HuH-7 (cell line): ENCODE data around the gene OCA2.
"Not testable (repeated sequence)": the region's sequence is repeated elsewhere in the genome, so short reads cannot be mapped to it uniquely, and the experiment has no call there.

Experiments used
- DNase-seq: peaks from one replicate; pipeline ENCODE4 v3.0.0; 2011; ENCODE audit warnings: low spot score

The OCA2 gene

DNA sequence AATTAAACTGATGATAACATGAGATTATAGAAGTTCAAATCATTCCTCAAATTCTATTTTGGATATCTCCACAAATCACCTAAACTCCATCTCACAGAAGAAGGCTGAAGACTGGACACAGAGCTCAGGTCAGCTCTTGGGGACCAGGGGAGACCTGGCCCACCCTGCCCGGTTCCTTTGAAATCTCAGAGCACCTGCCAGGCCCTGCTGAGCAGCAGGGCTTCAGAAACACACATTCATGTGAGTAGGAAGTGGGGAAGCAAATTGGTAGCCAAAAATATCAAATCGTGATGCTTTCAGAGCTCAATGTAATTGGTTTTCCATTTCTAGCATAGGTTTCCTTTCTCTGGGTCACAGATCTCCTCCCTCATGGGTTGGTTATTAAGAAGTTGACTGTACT lies 76.2 kb downstream of the OCA2 start:
- no peak for DNase-seq

DNA sequence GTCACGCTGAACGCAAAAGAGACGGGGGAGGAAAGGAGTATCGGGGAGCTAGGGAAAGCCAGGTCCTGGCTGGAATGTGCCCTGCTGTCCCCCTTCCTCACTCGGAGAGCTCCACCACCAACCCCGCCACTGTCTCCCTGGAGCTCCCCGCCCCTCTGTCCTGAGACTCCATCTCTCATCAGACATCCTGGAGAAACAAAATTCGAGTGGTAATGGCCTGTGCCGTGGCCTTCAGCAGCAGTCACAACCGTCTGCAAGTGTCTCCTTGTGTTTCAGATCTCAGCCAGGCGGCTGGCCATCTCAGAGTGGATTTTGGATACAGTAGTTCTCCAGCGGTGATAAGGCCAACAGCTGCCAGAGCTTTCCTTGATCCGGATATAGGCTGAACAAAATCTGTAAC lies 76.9 kb downstream of the OCA2 start:
- no peak for DNase-seq

DNA sequence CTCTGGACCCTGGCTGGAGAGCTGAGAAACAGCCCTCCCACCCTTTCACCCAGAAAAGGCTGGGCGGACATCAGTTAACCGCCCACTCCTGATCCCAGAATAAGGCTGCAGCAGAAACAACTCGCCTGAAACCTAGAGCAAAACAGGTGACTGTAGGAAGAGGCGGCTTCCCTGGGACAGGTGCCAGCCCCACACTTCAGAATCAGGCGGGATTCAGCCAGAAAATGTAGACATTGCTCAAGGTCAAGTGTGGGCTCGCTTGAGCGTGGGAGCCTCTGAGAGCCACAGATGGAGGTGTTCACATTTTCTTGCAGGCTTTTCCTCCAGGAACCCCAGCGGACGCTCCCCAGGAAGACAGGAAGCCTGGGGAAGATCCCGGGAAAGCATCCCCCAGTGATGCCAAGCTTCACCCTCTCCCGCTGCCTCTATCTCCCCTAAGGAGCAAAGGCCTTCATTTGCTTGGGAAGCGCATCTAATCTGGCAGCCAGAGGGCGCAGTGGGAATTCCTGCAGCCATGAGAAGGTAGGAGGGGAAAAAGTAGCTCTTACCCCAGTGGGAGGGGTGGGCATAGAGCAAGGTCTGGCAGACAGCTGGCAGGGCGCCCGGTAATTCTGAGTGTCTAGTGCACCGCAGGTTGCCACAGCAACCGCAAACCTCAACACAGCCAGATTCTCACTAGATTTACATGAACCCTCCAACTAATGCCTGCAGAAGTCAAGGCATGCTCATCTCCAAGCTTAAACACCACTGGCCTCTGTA lies 77.7 kb downstream of the OCA2 start:
- peak; percentile 65 for DNase-seq

DNA sequence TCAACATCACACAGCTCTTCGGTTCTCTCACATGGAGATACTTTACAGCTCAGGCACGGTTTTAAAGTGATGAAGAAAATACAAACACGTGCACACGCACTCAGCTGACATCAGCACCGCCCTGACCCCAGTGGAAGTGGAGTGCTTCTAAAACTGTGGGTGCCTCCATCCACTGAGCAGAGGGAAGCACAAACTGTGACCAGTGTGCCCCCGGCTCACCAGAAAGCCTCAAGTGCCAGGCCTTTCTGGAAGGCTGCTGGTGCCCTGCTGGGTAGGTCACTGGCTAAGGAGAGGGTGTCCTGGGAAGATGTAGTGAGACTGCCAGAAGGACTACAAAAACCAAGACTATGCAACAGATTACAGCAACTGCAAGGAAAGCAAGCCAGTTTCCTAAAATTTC lies 78.5 kb downstream of the OCA2 start:
- no peak for DNase-seq

DNA sequence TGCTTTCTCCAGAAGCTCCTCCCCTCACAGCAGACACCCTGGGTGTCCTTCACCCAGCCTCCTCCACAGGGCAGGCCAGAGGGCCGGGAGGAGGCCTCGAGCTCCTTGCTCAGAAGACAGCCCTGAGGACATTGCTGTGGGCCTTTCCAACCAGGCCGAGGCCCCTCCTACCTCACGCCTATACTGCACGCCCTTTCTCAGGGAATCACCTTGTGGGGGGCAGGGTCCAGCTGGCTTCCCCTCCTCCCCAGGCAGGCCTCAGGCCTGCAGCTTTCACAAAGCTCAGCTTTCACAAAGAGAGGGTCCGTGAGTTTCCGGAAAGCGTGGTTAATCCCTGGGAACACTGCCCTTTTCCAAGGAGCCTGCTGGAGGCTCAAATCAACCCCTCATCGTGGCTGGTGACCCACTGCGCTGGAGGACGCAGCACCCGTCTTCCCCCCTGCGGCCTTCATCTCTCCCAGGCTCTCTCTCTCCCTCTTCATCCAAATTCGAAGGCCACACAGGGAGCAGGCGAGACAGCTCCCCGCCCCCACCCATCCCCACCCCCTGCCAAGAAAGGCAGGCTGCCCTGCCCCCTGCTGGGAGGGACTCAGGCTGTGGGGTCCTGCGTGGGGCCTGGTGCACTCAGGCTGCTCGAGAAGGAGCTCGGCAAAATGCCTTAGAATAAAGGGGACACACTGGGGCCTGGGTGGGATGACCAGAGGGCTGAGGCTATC lies 79.4 kb downstream of the OCA2 start:
- DNase-seq: no peak

DNA sequence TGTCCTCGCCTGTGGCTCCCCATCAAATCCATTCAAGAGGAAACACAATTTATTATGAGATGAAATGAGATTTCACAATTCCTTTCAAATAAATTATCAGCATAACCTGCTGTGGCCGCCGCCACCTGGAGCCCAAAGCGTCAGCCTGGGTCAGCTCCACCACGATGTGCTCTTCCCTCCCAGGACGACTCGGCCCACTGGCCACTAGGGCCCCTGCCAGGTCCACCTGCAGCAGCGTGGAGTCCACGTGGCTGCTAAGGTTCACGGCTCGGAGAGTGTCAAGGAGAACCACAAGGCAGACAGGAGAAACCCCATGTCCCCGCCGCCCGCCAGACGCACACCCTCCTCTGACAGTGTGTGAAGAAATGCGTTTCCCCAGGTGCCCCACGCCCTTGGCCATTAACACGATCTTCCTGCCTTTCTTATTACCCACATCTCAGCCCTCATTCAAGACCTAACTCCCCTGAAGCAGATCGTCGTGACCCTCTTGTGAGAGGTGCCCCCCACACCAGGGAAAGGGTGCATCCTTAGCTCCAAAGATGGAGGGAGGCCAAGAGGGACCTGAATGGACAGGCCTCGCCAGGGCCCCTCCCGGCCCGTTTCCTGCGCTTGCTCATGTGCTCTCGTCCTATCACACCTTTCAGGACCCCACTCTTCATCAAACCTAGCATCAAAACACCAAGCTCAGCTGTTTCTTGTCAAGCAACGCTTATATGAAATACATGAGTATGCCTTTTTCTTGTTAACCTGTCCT lies 80.6 kb downstream of the OCA2 start:
- no peak for DNase-seq

DNA sequence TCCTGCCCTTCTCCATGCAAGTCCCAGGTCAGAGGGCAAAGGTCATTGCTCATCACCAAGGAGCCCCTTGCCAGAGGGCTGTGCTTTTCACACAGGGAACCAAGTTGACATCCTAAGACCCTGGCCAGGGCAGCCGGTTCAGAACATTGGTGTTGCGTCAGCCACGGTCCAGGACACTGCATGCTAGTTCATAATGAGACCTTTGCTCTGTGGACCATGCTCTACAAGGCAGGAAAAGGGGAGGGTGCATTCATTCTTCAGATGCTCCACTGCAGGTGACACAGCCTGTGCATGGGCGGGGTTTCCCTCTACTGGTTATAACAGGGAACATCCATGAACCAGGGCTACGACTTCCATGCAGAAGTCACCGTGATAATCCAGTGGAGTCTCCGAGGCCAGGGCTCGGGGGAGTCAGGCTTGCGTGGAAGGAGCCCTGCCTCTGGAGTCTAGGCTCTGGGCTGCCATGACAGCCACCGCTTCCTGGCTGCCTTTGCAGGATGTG lies 81.6 kb downstream of the OCA2 start:
- peak; percentile 31 for DNase-seq

DNA sequence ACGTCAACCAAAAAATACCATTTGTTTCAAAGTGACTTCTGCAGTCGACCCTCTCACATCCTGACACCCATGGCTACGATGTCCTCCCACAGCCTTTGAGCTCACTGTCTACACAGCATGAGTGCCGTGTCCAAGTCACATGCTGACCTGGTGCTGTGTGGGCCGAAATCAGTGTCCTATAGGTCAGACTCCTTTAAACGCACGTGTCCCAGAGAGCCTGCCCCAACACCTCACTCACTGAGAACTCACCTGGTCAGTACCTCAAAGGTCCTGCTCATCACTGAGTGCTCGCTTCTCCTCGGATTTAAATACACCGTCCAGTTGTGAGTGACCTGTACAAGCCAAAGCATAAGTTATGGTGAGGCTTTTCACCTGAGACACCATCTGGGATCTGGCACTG lies 83.3 kb downstream of the OCA2 start:
- no peak for DNase-seq

DNA sequence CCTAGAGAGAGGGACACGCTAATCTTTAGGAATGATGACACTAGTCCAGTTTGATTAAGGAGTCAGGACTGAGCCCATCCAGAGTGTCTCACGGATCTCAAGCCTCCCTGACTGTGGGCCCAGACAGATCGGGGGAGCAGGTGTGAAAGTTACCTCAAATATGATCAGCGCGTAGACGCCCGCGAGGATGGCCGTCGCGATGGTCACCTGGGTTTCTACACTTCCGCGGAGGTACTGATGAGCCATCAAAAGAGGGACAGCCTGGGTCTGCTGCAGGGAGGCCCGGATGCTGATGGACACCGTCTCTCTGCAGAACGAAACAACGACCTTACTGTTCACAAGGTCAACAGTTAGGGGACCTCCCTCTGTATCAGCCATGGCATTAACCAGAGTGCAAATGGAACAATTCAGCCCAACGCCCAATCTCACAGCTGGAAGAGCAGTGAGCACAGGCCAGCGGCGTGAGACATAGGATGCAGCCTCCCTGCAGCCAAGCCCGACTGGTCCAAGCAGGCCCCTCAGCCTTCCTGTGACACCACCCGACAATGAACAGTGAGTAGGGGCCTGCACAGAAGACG lies 84.4 kb downstream of the OCA2 start:
- no peak for DNase-seq

DNA sequence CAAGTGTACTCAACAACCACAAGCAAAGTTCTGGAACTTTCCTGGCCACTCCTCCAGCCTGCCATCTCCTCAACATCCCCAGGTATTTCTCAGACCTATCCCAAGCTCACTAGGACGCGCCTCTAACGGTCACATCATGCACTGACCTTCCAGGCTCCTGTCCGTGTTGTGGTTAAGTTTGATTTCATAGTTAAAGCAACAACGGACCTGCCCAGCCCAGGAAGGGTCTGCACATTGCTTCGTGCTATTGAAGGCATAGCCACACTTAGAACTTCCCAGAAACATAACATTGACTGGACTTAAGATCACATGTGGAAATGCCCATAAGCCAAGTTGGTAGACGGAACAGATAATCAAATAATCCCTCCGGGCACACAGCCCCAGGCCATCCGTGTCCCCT lies 85.1 kb downstream of the OCA2 start:
- no peak for DNase-seq

DNA sequence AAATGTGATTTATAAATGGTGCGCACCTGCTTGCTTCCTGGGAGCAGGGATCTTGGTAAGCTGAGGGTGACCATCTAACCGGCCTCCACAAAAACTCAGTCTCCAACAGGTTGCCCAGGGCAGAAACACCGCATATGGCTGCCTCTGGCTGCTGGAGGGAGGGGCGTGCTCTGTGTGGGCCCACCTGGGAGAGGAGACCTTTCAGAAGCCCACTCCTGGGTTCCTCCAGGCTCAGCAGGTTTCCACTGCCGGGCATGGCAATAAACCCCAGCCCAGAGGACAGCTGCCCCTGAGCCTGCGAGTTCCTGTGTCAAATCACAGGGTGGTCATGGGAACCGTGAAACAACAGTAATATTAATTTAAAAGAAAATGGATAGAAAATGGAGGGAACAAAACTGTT lies 85.6 kb downstream of the OCA2 start:
- DNase-seq: no peak

DNA sequence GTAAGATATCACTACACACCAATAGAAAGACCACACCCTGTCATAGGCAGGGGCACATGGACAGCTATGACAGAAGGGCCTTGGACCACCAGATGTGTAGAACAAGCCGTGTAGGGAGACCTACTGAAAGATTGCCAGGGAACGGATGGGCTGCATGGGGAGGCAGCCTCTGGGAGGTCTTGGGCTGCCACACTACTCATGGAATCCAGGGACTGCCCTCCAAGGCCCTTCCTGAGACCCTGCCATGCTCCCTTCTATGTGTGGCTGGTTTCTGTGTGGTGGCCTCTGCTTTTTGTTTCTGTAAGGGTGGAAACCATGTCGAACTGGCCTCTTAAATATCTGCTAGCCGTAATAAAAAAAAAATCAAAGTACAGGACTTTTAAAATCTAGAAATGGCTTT lies 86.9 kb downstream of the OCA2 start:
- no peak for DNase-seq

DNA sequence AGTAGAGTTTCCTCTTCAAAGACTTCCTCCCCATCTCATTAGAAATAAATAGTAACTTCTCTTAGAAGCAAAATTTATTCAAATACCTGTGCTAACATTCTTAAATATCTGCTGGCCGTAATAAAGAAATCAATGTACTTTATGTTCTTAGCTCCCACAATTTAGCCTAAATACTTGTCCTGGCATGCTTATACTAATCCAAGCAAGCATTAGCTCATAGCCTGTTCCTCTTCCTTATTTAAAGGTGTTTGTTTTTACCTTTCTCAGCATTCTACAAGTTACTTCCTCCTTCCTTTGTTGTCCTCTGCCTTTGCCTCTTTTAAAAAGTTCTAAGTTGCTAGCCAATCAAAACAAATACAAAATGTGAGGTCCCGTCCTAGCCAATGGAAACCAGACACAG lies 90.9 kb downstream of the OCA2 start:
- DNase-seq: not testable (repeated sequence)

DNA sequence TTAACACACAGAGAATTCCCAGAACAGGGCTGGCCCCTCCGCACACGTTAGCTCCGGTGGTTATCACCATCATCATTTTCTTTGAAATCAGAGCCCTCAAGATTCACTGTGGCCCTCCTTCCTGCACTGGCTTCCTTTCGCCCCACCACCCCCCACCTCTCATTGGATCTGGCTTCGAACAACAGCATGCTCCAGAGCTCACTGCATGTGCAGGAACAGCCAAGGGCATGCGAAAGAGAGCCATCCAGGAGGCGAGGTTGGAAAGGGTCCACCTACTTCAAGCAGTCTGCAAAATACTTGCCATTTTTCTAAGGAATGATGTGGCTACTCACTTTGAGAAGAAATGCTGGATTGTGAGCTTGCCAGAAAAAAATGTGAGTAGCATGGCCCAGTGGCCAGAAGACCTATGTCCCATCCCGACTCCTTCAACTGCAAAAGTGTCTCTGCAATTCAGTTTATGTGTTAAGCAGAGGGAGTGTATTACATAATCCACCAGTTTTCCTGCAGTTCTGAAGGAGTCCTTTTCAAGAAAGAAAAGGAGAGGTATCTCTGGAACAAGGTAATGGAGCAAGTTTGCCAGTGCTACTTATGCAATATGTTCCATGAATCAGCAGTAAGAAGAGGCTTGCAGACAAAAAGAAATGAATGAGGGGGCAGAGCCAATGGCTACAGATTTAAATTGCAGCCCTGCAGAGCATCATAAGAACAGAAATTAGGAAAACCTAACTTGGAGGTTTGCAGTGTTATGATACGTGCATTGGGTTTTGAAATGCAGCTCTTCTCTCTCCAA lies 92.8 kb downstream of the OCA2 start:
- DNase-seq: no peak

DNA sequence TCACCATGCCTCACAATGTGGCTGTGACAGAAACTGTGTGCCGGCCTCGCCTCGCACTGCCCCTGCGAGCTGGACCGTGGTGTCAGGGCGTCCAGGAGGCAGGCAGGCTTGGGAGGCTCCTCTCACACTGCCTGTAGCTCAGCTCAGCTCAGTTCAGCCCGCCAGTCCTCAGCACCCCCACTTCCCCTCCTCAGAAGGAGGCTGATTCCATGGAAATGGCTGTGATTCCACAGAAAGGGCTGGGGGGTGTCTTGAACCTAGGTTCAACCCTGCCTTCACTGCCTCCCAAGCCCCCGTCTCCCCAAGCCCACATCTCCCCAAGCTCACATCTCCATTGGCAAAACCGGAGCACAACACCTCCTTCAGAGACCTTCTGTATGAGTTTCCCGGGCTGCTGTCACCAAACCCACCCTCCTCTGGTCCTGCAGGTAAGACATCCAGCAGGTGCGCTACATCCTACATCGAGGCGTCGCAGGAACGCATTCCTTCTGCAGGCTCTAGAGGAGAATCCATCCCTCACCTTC lies 94.0 kb downstream of the OCA2 start:
- DNase-seq: no peak

DNA sequence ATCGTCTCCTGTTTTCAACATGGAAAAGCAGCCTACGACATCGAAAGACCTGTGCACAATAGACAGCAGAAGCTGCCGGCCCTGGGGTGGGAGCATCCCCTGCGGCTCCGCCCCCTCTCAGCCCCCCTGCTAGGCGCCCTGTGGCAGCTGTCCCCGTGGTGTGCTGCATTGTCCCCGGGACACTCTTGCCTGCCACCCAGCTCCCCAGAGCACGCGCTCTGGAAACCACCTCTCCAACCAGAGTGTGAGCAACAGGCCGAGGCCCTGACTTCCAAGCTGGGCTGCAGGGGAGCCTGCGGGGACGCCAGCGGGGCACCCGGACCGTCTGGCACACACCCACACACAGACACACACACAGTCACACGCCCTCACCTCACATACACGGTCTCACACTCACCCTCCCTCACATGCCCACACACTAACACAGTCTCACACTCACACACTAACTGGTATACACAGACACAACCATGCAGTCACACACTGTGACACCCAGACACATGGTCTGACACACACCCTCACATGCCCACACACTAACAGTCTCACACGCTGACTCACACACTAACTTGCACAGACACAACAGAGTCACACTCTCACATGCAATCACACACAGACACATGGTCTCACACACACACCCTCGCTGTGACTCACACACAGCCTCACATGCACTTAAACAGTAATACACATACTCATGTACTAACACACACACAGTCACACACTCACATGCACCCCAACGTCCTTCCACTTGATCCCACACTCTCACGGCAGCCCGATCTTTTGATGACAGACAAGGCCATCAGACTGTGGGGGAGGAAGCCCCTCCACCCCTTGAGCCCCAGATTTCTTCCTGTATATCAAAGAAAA lies 94.7 kb downstream of the OCA2 start:
- DNase-seq: no peak

DNA sequence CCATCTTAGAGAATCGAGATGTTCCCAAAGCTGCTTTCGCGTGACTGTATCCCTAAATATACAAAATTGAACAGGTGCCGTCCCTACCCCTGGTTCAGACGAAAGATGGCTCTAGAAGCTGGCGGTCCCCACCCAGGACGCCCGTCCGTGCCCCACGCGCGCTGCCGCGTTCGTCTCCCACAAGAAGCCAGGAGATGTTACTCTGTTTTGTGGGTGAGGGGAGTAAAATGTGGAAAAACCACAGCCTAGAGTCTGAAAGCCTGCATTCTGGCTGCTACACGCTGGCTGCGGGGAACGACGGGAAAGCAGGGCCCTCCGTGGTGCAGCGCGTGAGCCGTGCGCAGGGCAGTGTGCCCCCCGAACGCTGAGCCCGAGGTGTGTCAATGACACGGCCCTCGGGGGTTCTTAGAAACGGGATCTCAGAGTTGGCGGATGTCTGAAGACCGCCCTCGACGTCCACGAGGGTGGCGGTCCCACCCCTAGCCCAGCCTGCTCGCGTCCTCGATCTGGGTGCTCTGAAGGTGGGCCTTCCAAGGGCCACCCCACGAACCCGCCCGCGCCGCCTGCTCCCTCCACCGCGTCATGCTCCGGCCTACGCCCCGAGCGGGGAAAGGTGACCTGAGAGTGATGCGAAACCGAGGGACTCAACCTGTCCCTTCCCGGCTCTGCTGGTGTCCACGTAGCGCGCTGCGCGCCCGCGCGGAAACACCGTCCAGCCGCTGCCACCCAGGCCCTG lies 95.6 kb downstream of the OCA2 start:
- no peak for DNase-seq

DNA sequence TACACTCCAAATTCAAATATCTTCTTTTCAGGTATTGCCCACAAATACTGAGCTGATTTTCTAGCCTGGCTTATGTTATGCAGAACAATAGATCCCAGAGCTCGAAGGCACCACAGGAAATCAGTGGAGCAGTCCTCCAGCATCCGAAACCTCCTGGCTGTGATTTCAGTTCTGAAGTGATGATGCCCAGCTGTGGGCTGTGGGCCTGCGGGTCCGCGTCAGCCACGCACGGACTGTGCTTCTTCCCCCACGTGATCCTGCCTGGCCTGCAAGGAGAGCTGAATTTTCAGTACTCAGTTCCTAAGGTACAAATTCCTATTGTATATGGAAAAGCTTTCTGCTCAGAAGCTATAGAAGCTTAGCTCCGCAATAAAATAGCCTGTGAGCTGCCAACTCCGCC lies 96.2 kb downstream of the OCA2 start:
- no peak for DNase-seq

DNA sequence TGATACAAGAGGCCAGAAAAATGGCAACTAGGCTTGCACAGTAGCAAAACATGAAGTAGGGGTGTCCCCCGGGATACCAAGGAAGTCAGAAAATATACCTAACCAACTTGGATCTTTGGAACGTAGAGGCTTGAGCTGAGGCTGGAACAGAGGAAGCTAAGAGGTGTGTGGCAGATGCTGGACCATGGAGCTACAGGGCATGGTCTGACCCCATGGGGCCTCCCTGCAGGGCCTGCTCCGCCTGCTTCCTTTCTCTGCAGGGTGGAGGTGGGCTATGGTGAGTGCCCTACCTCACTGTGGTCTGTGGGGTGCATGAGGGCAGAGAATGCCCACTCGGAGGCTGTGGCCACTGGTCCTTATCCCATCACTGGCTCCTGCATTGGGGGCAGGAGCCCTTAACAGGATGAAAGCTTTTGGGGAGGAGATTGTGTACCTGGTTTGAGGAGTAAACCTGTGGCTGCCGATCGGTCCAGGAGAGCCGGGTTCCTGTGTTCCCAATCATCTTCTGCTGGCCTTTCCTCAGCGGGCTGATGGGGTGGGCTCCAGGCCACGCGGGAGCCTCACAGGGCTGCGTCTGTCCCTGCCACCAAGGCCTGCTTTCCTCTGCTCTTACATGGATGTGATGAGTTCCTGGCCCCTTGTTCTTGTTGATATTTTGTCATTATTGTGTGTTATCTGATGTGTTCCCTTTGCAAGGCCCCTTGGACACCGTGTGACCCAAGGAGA lies 96.8 kb downstream of the OCA2 start:
- no peak for DNase-seq
